Measurements from ENCODE around the gene RUNX1. TPM values are rescaled to one million over a fixed set of nuclear protein-coding genes. Genes with fewer than 3 reads are reported as not detected.

RUNX1 gene
- total and polyA plus RNA-seq, 8 donors = 7.5 to 89.6 (median 10.8) TPM

DNA sequence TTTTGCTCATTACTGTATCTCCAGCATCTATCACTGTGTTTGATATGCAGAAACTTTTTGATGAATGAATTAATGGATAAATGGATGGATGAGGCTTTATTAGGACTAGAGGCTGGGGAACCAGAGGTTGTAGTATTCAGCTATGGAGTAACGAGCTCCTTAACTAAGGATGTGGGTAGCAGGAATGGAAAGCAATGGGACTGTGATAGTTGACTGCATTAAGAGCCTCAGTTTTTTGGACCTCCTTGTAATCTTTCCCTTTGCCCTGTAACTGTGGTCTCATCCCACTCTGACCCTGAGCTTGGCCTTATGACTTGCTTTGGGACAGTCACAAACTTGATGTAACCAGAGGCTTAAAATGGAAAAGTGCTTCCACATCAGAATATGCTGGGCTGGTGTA lies 9.0 kb upstream of the RUNX1 start:
- no peak overlapping the region for H3K27ac ChIP-seq
- no peak for ATAC-seq
- H3K9me3 ChIP-seq = no peaks in the 10 kb centered on the region
- no peaks in the 10 kb centered on the region for H3K4me1 ChIP-seq
- DNase-seq = no peak
- H3K36me3 ChIP-seq = no peaks in the 10 kb centered on the region
- TF ChIP-seq, protein P1, sequence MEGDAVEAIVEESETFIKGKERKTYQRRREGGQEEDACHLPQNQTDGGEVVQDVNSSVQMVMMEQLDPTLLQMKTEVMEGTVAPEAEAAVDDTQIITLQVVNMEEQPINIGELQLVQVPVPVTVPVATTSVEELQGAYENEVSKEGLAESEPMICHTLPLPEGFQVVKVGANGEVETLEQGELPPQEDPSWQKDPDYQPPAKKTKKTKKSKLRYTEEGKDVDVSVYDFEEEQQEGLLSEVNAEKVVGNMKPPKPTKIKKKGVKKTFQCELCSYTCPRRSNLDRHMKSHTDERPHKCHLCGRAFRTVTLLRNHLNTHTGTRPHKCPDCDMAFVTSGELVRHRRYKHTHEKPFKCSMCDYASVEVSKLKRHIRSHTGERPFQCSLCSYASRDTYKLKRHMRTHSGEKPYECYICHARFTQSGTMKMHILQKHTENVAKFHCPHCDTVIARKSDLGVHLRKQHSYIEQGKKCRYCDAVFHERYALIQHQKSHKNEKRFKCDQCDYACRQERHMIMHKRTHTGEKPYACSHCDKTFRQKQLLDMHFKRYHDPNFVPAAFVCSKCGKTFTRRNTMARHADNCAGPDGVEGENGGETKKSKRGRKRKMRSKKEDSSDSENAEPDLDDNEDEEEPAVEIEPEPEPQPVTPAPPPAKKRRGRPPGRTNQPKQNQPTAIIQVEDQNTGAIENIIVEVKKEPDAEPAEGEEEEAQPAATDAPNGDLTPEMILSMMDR (IDR thresholded peaks at IDR 0.05) = no peak
- no peak overlapping the region for H3K4me3 ChIP-seq
- intact Hi-C loops (cut with DNase I) = no loop called here
- no peaks in the 10 kb centered on the region for H3K27me3 ChIP-seq

DNA sequence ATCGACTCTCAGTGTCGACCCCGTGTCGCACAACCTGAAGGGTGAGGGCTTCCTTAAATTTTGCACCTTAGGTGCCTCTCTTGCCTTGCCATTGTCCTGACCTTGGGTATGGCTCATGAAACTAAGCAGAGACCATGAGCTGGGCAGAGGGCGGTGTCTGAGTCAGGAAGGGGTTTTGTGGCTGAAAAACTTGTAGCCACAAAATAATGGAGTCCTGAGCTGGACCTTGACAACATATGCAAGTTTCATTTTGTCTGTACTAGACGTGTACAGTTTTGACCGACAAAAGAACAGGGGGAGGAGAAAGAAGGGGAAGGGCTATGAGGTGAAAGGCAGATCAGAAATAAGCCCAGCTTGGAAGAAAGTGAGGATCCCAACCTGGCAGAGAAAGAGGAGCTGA lies 8.3 kb upstream of the RUNX1 start:
- no peaks in the 10 kb centered on the region for H3K27me3 ChIP-seq
- TF ChIP-seq, protein P1 (IDR thresholded peaks at IDR 0.05) = no peak
- H3K36me3 ChIP-seq = no peaks in the 10 kb centered on the region
- no peak overlapping the region for H3K4me3 ChIP-seq
- H3K4me1 ChIP-seq = no peaks in the 10 kb centered on the region
- intact Hi-C loops (cut with DNase I) = no loop called here
- no peaks in the 10 kb centered on the region for H3K9me3 ChIP-seq
- ATAC-seq = no peak
- DNase-seq = no peak
- H3K27ac ChIP-seq = no peak overlapping the region

DNA sequence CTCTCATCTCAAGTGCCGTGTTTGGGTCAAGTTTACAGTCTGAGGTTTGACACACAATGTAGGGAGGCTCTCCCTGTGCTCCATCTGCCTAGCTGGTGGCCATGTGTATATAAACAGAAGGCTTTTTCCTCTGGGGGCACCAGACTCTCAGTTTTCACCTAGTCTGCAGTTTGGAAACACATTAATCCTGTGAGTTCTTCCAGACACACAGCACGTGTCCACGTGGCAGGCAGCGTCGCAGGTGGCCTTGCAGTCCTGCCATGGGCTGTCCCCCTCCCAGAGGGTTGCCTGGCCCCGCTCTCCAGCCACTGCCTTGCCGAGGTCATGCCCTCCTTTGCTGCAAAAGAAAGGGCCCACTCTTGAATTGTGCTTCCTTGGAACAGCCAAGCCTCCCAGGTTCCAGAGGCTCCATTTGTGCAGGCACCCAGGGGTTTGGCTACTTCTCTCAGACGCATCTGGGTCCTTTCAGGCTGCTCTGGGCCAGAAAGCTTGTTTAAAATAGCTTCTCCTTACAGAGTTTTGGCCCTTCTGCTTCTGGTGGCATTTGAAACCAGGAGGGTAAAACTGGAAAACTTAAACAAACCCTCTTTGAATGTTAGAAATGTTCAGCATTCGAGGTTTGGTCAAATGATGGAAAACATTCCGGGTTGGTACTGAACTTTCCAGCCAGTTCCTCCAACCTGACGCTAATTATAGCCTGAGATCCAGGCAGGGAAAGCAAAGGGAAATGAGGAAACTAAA lies 4.4 kb upstream of the RUNX1 start:
- DNase-seq (no peak), ATAC-seq (no peak)
- no peaks in the 10 kb centered on the region for H3K9me3 ChIP-seq
- no peak overlapping the region for H3K27ac ChIP-seq
- H3K4me1 ChIP-seq = peaks cover 5 to 35% of the 10 kb centered on the region in 2 donors
- H3K4me3 ChIP-seq = no peak overlapping the region
- no peaks in the 10 kb centered on the region for H3K27me3 ChIP-seq
- H3K36me3 ChIP-seq = no peaks in the 10 kb centered on the region
- intact Hi-C loops (cut with DNase I) = no loop called here
- TF ChIP-seq, protein P1 (IDR thresholded peaks at IDR 0.05) = no peak

DNA sequence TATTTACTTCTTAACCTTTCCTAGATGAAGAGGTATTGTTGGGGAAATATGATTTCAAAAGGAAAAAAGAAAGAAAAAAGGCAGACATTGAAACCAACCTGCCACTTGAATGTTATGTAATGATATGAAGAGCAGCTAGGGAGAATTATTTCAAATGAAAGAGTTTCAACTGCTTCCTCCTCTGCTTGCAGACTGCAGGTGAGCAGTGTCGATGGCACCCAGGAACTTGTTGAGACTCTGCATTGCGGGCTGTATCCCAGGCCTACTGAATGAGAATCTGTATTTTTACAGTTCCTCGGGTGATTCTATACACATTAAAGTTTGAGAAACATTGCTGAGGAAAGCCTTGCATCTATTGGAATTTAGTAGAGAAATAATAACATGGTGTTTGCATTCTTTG lies 3.7 kb upstream of the RUNX1 start:
- no peak for DNase-seq
- intact Hi-C loops (cut with DNase I) = no loop called here

DNA sequence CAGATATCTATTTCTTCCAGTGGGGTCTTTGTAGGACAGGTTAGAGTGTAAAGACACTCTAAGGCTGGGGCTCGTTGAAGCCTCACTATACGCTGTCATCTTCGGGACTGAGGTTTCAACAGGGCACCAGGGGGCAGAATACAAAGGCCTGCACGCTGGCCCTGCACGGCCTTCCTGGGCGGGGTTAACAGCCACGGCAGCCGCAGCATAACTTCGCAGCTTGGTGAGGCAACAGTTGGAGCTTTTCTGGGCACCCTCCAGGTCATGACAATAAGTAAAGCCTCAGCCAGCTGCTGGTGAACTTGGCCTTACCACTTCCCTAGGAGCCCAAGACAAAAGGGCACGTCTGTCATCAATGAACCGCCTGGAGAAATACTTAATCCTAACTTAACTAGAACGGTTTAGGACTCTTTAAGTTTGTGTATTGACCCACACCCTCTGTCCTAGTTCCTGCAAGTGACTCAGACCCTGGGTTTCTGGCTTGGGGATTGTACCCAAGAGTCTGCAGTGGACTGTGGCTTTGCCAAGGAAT lies 2.3 kb upstream of the RUNX1 start:
- Histone ChIP-seq H3K4me3 (no peak overlapping the region), H3K4me1 (peaks cover 11 to 54% of the 10 kb centered on the region in 2 donors), H3K27me3 (no peaks in the 10 kb centered on the region), H3K9me3 (no peaks in the 10 kb centered on the region), H3K36me3 (no peaks in the 10 kb centered on the region), H3K27ac (peak overlapping the region; percentile 58 to 77)
- intact Hi-C loops (cut with DNase I) = no loop called here
- TF ChIP-seq, protein P1 (IDR thresholded peaks at IDR 0.05) = peak; percentile 42 to 60
- DNase-seq (peak; percentile 42 to 95 (median 84)), ATAC-seq (peak; percentile 79)

More for the DNA sequence above, 3.7 kb upstream of the RUNX1 start:
- H3K27me3 ChIP-seq = no peaks in the 10 kb centered on the region
- TF ChIP-seq, protein P1 (IDR thresholded peaks at IDR 0.05) = no peak
- ATAC-seq = no peak
- H3K27ac ChIP-seq = no peak overlapping the region
- H3K9me3 ChIP-seq = no peaks in the 10 kb centered on the region
- H3K4me3 ChIP-seq = no peak overlapping the region
- H3K36me3 ChIP-seq = no peaks in the 10 kb centered on the region
- peaks cover 5 to 42% of the 10 kb centered on the region in 2 donors for H3K4me1 ChIP-seq
